BLaER1 (cell line): Measurements from ENCODE around the gene MBNL3.

Source experiments
- H3K27ac ChIP-seq: shearing (Covaris generic); formaldehyde crosslinking; 2 replicates; pipeline ENCODE4 v1.8.1; 2022
- H3K27me3 ChIP-seq: shearing (Covaris generic); formaldehyde crosslinking; 2 replicates; pipeline ENCODE4 v1.8.1; 2022
- H3K36me3 ChIP-seq: shearing (Covaris generic); formaldehyde crosslinking; 2 replicates; pipeline ENCODE4 v1.8.1; 2022
- H3K4me1 ChIP-seq: shearing (Covaris generic); formaldehyde crosslinking; 2 replicates; pipeline ENCODE4 v1.8.1; 2022
- H3K4me2 ChIP-seq: shearing (Covaris generic); formaldehyde crosslinking; 2 replicates; pipeline ENCODE4 v1.8.1; 2022
- H3K4me3 ChIP-seq: shearing (Covaris generic); formaldehyde crosslinking; 2 replicates; pipeline ENCODE4 v1.8.1; 2022
- H3K9ac ChIP-seq: shearing (Covaris generic); formaldehyde crosslinking; 2 replicates; pipeline ENCODE4 v1.8.1; 2022
- H3K9me3 ChIP-seq: shearing (Covaris generic); formaldehyde crosslinking; 2 replicates; pipeline ENCODE4 v1.8.1; 2022
- H4K20me1 ChIP-seq: shearing (Covaris generic); formaldehyde crosslinking; 2 replicates; pipeline ENCODE4 v1.8.1; 2022
- Cebpa-rat ChIP-seq: shearing (Covaris generic); IDR thresholded peaks from 2 replicates; pipeline ENCODE4 v1.8.1; 2022

The MBNL3 gene

GRCh38 chrX:132407691-132408090 lies 81.1 kb downstream of the MBNL3 start:
- no peak overlapping the region for H3K4me2 ChIP-seq
- H3K9me3 ChIP-seq, result no peaks in the 10 kb centered on the region
- H3K36me3 ChIP-seq, result peaks cover 10% of the 10 kb centered on the region; the same call in 1 of the 2 replicates
- no peak for TF ChIP-seq Cebpa-rat
- H3K27ac ChIP-seq, result no peak overlapping the region
- peaks cover 96% of the 10 kb centered on the region for H3K27me3 ChIP-seq
- no peak overlapping the region for H3K4me3 ChIP-seq
- peaks cover 48% of the 10 kb centered on the region for H4K20me1 ChIP-seq
- no peak overlapping the region for H3K9ac ChIP-seq
- 0 out of 2 replicates have a peak, but pooled peaks cover 11% of the 10 kb centered on the region for H3K4me1 ChIP-seq

- no peak for TF ChIP-seq Cebpa-rat
- Histone ChIP-seq H3K27ac (no peak overlapping the region), H3K4me2 (no peak overlapping the region), H3K36me3 (peaks cover 14% of the 10 kb centered on the region; the same call in 1 of the 2 replicates), H3K4me1 (0 out of 2 replicates have a peak, but pooled peaks cover 11% of the 10 kb centered on the region), H4K20me1 (peaks cover 48% of the 10 kb centered on the region), H3K9me3 (no peaks in the 10 kb centered on the region), H3K27me3 (peaks cover 93% of the 10 kb centered on the region), H3K4me3 (no peak overlapping the region), H3K9ac (no peak overlapping the region)
Observed at GRCh38 chrX:132406106-132406505, 82.7 kb downstream of the MBNL3 start.

- H3K9ac ChIP-seq, result no peak overlapping the region
- H3K4me3 ChIP-seq, result no peak overlapping the region
- no peak overlapping the region for H3K27ac ChIP-seq
- H3K27me3 ChIP-seq, result peaks cover 92% of the 10 kb centered on the region
- no peak overlapping the region for H3K4me2 ChIP-seq
- TF ChIP-seq Cebpa-rat, result no peak
- no peaks in the 10 kb centered on the region for H3K9me3 ChIP-seq
- 0 out of 2 replicates have a peak, but pooled peaks cover 11% of the 10 kb centered on the region for H3K4me1 ChIP-seq
- peaks cover 41% of the 10 kb centered on the region for H4K20me1 ChIP-seq
- peaks cover 14% of the 10 kb centered on the region; the same call in 1 of the 2 replicates for H3K36me3 ChIP-seq
Observed at GRCh38 chrX:132404266-132404665, 84.6 kb downstream of the MBNL3 start.

DNA sequence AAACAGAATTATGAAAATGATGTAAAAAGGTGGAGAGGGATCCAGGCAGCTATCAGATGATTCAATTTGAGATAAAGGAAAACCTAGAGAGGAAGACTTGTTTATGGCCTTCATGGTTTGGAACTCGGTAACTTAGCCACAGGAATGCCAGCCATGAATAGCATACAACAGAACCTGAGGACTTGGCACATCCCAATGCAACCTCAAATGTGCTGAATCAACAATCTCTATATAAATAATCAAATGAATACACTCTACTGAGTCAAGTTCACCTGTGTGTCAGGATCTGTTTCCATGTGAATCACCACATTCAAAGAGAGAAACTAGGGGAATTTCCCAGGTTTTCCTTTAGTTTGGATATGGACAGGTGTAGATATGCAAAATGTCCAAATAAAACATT lies 86.9 kb downstream of the MBNL3 start:
- H4K20me1 ChIP-seq, result peaks cover 33% of the 10 kb centered on the region; the same call in 1 of the 2 replicates
- peaks cover 14% of the 10 kb centered on the region; the same call in 1 of the 2 replicates for H3K36me3 ChIP-seq
- peaks cover 7% of the 10 kb centered on the region; the same call in 1 of the 2 replicates for H3K4me1 ChIP-seq
- H3K9ac ChIP-seq, result no peak overlapping the region
- H3K27me3 ChIP-seq, result peaks cover 92% of the 10 kb centered on the region
- no peak overlapping the region for H3K4me3 ChIP-seq
- no peaks in the 10 kb centered on the region for H3K9me3 ChIP-seq
- no peak overlapping the region for H3K27ac ChIP-seq
- TF ChIP-seq Cebpa-rat, result no peak
- no peak overlapping the region for H3K4me2 ChIP-seq

- Histone ChIP-seq H3K27ac (no peak overlapping the region), H3K4me2 (no peak overlapping the region), H3K9me3 (no peaks in the 10 kb centered on the region), H3K36me3 (peaks cover 14% of the 10 kb centered on the region; the same call in 1 of the 2 replicates), H3K9ac (no peak overlapping the region), H3K4me3 (no peak overlapping the region), H3K27me3 (peaks cover 82% of the 10 kb centered on the region), H3K4me1 (peaks cover 7% of the 10 kb centered on the region; the same call in 1 of the 2 replicates), H4K20me1 (peaks cover 33% of the 10 kb centered on the region; the same call in 1 of the 2 replicates)
- no peak for TF ChIP-seq Cebpa-rat
Observed at GRCh38 chrX:132400706-132401105, 88.1 kb downstream of the MBNL3 start.

DNA sequence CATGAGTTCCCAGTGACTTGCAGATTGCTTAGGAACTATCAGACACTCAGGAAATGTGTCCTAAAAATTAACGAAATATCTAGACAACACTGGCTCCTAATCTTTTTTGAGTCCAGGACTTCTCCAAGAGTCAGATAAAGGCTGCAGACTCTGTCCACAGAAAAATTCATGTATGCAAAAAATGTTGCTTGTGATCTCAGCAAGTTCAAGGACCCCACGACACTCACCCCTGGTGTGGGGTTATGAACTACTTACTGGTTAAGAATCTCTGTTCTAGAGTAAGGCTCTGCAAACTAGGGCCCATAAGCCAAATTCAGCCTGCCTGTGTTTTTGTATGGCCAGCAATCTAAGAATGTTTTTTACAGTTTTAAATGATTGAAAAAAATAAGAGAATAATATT lies 93.2 kb downstream of the MBNL3 start:
- Histone ChIP-seq H3K27me3 (peaks cover 76% of the 10 kb centered on the region), H3K4me2 (no peak overlapping the region), H3K9ac (no peak overlapping the region), H3K9me3 (no peaks in the 10 kb centered on the region), H3K36me3 (peaks cover 17% of the 10 kb centered on the region; the same call in 1 of the 2 replicates), H3K4me1 (peaks cover 7% of the 10 kb centered on the region; the same call in 1 of the 2 replicates), H3K4me3 (no peak overlapping the region), H4K20me1 (peaks cover 32% of the 10 kb centered on the region; the same call in 1 of the 2 replicates), H3K27ac (no peak overlapping the region)
- no peak for TF ChIP-seq Cebpa-rat

DNA sequence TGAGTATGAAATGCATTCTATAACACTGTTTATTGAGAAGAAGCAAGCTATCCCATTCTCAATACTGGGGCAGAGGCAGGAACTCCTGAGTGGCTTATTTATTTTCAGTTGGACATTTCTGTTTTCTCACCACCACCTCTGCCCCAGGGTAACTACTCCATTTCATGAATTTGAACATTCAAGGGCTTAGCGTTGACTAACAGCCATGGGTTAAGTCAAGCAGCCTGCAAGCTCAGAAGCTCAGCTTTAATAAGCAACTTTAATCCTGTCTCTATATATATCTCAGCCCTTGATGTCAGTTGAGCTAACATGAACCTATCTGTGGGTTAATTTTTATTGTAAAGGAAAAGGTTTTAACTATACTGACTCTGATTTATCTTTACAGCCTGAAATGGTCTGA lies 93.8 kb downstream of the MBNL3 start:
- Histone ChIP-seq H4K20me1 (peaks cover 34% of the 10 kb centered on the region; the same call in 1 of the 2 replicates), H3K9ac (no peak overlapping the region), H3K27me3 (peaks cover 75% of the 10 kb centered on the region), H3K9me3 (no peaks in the 10 kb centered on the region), H3K4me2 (no peak overlapping the region), H3K4me3 (no peak overlapping the region), H3K4me1 (peaks cover 7% of the 10 kb centered on the region; the same call in 1 of the 2 replicates), H3K27ac (no peak overlapping the region), H3K36me3 (peaks cover 18% of the 10 kb centered on the region; the same call in 1 of the 2 replicates)
- no peak for TF ChIP-seq Cebpa-rat

DNA sequence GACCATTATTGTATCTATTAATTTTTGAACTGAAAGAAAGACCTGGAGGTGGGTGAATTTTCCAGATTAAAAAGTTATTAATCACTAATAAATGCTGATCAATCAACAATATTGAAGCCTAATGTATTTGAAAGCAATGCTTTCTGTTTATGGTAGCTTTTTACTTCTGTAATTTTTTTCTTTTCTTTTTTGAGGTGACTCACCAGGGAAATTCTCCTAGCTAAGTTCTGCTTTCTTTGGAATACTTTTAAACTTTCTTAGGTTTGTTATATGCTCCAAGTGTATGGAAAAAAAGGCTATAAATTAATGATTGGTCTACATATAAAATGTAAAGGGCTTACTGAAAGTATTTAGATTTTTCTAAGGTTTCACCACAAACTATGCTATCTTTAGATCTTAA lies 94.2 kb downstream of the MBNL3 start:
- Histone ChIP-seq H3K27ac (no peak overlapping the region), H3K9me3 (no peaks in the 10 kb centered on the region), H3K27me3 (peaks cover 75% of the 10 kb centered on the region), H3K4me3 (no peak overlapping the region), H4K20me1 (peaks cover 34% of the 10 kb centered on the region; the same call in 1 of the 2 replicates), H3K4me2 (no peak overlapping the region), H3K9ac (no peak overlapping the region), H3K36me3 (peaks cover 21% of the 10 kb centered on the region; the same call in 1 of the 2 replicates), H3K4me1 (peaks cover 7% of the 10 kb centered on the region; the same call in 1 of the 2 replicates)
- no peak for TF ChIP-seq Cebpa-rat

GRCh38 chrX:132393992-132394391 lies 94.8 kb downstream of the MBNL3 start:
- H3K27ac ChIP-seq, result no peak overlapping the region
- peaks cover 38% of the 10 kb centered on the region; the same call in 1 of the 2 replicates for H4K20me1 ChIP-seq
- H3K4me1 ChIP-seq, result peaks cover 6% of the 10 kb centered on the region; the same call in 1 of the 2 replicates
- H3K9ac ChIP-seq, result no peak overlapping the region
- TF ChIP-seq Cebpa-rat, result no peak
- no peak overlapping the region for H3K4me3 ChIP-seq
- H3K36me3 ChIP-seq, result peaks cover 26% of the 10 kb centered on the region; the same call in 1 of the 2 replicates
- H3K4me2 ChIP-seq, result no peak overlapping the region
- no peaks in the 10 kb centered on the region for H3K9me3 ChIP-seq
- H3K27me3 ChIP-seq, result peaks cover 77% of the 10 kb centered on the region

- Histone ChIP-seq H3K27me3 (peaks cover 77% of the 10 kb centered on the region), H3K36me3 (peaks cover 30% of the 10 kb centered on the region; the same call in 1 of the 2 replicates), H3K4me1 (peaks cover 1% of the 10 kb centered on the region; the same call in 1 of the 2 replicates), H3K9ac (no peak overlapping the region), H4K20me1 (peaks cover 41% of the 10 kb centered on the region; the same call in 1 of the 2 replicates), H3K9me3 (no peaks in the 10 kb centered on the region), H3K4me2 (no peak overlapping the region), H3K27ac (no peak overlapping the region), H3K4me3 (no peak overlapping the region)
- no peak for TF ChIP-seq Cebpa-rat
Observed at GRCh38 chrX:132393485-132393884, 95.4 kb downstream of the MBNL3 start.
